T-helper 2 cell treated with Interferon-gamma antibody and Interleukin-4, amounts not matched to agents 5 μg/mL and 100 μg/mL, for 36 hours (primary cell): Measurements from ENCODE around the gene APAF1.
"Not testable (repeated sequence)": the region's sequence is repeated elsewhere in the genome, so short reads cannot be mapped to it uniquely, and the experiment has no call there.

Source experiments
- DNase-seq: peaks from one replicate; pipeline ENCODE4 v3.0.0; 2021; ENCODE audit warnings: low spot score
- H3K27ac Mint-ChIP-seq: one replicate; pipeline ENCODE4 v1.8.0; 2021; ENCODE audit warnings: mild to moderate bottlenecking, mixed read lengths
- H3K27me3 Mint-ChIP-seq: one replicate; pipeline ENCODE4 v1.8.0; 2021; ENCODE audit warnings: low read depth, mixed read lengths
- H3K36me3 Mint-ChIP-seq: one replicate; pipeline ENCODE4 v1.8.0; 2021; ENCODE audit warnings: low read depth, mixed read lengths
- H3K4me1 Mint-ChIP-seq: one replicate; pipeline ENCODE4 v1.8.0; 2021; ENCODE audit warnings: low read depth, mixed read lengths
- H3K4me3 Mint-ChIP-seq: one replicate; pipeline ENCODE4 v1.8.0; 2022; ENCODE audit warnings: mild to moderate bottlenecking, moderate library complexity, mixed read lengths
- H3K9me3 Mint-ChIP-seq: one replicate; pipeline ENCODE4 v1.8.0; 2021; ENCODE audit warnings: mixed read lengths

APAF1 gene

DNA sequence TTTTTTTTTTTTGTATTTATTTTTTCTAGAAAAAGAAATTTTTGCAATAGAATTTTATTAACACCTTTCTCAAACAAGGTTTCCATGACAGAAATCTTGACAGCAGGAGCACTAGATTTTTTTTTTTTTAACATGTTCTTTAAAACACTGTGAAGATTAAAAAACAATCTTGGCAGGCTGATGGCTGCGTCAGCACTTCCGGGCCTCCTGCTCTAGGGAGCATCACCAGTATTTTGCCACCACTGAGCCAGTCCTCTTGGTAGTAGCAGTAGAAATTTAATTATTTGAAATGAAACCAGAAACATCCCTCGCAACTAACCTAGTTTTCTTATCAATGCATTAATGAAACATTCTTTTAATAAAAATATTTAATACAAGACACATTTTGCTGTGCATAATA is 99.6 kb downstream of the APAF1 start:
- Mint-ChIP-seq H3K27ac (no peak overlapping the region), H3K9me3 (no peaks in the 10 kb centered on the region), H3K36me3 (no peaks in the 10 kb centered on the region), H3K4me3 (no peak overlapping the region), H3K27me3 (peaks cover 11% of the 10 kb centered on the region), H3K4me1 (peaks cover 38% of the 10 kb centered on the region)
- DNase-seq, result no peak

- Mint-ChIP-seq H3K27me3 (peaks cover 11% of the 10 kb centered on the region), H3K4me1 (peaks cover 34% of the 10 kb centered on the region), H3K27ac (peak overlapping the region; percentile 57), H3K9me3 (no peaks in the 10 kb centered on the region), H3K36me3 (no peaks in the 10 kb centered on the region), H3K4me3 (peak overlapping the region; percentile 73)
- DNase-seq, result peak; percentile 45
These were observed 100.7 kb downstream of the APAF1 start for GRCh38 chr12:98745578-98746391.

- no peaks in the 10 kb centered on the region for H3K36me3 Mint-ChIP-seq
- H3K4me1 Mint-ChIP-seq, result peaks cover 19% of the 10 kb centered on the region
- peaks cover 11% of the 10 kb centered on the region for H3K27me3 Mint-ChIP-seq
- H3K4me3 Mint-ChIP-seq, result no peak overlapping the region
- no peak for DNase-seq
- no peak overlapping the region for H3K27ac Mint-ChIP-seq
- no peaks in the 10 kb centered on the region for H3K9me3 Mint-ChIP-seq
These were observed 103.4 kb downstream of the APAF1 start for GRCh38 chr12:98748463-98748862.

GRCh38 chr12:98750511-98750910 is 105.4 kb downstream of the APAF1 start:
- H3K36me3 Mint-ChIP-seq, result no peaks in the 10 kb centered on the region
- H3K4me1 Mint-ChIP-seq, result peaks cover 27% of the 10 kb centered on the region
- no peaks in the 10 kb centered on the region for H3K9me3 Mint-ChIP-seq
- no peak overlapping the region for H3K27ac Mint-ChIP-seq
- H3K27me3 Mint-ChIP-seq, result peaks cover 11% of the 10 kb centered on the region
- no peak overlapping the region for H3K4me3 Mint-ChIP-seq
- no peak for DNase-seq

DNA sequence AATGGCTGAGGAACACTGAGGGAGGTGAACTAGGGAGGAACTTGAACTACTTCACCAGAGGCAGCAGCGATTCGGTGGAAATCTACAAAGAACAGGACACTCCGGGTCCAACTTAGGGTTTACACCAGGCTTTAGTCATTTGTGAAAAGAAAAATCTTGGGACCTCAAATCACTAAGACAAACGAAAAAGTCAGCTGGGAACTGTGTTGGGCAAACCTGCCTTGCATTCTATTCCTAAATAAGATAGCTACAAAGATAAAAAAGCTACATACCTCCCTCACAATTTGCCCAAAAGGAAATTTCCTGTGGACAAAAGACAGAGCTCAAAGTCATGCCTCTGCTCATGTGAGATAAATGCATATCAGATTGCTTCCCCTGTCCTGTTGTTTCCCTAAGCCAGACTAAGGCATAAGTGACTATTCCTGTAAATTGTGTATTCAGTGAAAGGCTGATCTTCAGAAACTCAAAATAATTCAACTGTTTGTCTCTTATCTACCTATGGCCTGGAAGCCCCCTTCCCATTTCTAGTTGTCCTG is 106.6 kb downstream of the APAF1 start:
- no peak for DNase-seq
- Mint-ChIP-seq H3K4me3 (no peak overlapping the region), H3K4me1 (peaks cover 20% of the 10 kb centered on the region), H3K27ac (no peak overlapping the region), H3K9me3 (no peaks in the 10 kb centered on the region), H3K36me3 (no peaks in the 10 kb centered on the region), H3K27me3 (peaks cover 6% of the 10 kb centered on the region)

GRCh38 chr12:98752726-98753125 is 107.6 kb downstream of the APAF1 start:
- H3K9me3 Mint-ChIP-seq, result no peaks in the 10 kb centered on the region
- no peak overlapping the region for H3K4me3 Mint-ChIP-seq
- no peaks in the 10 kb centered on the region for H3K27me3 Mint-ChIP-seq
- H3K27ac Mint-ChIP-seq, result no peak overlapping the region
- H3K4me1 Mint-ChIP-seq, result peaks cover 18% of the 10 kb centered on the region
- H3K36me3 Mint-ChIP-seq, result no peaks in the 10 kb centered on the region
- no peak for DNase-seq

GRCh38 chr12:98754095-98754494 is 109.0 kb downstream of the APAF1 start:
- peak overlapping the region; percentile 56 for H3K27ac Mint-ChIP-seq
- peak; percentile 52 for DNase-seq
- peak overlapping the region; percentile 14 for H3K4me3 Mint-ChIP-seq
- H3K9me3 Mint-ChIP-seq, result no peaks in the 10 kb centered on the region
- no peaks in the 10 kb centered on the region for H3K36me3 Mint-ChIP-seq
- peaks cover 18% of the 10 kb centered on the region for H3K4me1 Mint-ChIP-seq
- no peaks in the 10 kb centered on the region for H3K27me3 Mint-ChIP-seq

DNA sequence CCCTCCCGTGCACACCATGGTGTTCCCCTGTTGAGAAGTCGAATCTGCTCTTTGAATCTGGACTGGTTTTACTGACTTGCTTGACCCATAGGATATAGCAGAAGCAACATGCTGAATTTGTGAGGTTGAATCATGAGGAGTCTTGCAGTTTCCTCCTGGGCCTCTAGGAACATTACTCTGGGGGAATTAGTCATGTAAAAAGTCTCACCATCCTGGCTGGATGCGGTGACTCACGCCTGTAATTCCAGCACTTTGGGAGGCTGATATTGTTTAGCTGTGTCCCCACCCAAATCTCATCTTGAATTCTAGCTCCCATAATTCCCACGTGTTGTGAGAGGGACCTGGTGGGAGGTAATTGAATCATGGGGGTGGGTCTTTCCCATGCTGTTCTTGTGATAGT is 110.8 kb downstream of the APAF1 start:
- not testable (repeated sequence) for H3K27ac Mint-ChIP-seq

DNA sequence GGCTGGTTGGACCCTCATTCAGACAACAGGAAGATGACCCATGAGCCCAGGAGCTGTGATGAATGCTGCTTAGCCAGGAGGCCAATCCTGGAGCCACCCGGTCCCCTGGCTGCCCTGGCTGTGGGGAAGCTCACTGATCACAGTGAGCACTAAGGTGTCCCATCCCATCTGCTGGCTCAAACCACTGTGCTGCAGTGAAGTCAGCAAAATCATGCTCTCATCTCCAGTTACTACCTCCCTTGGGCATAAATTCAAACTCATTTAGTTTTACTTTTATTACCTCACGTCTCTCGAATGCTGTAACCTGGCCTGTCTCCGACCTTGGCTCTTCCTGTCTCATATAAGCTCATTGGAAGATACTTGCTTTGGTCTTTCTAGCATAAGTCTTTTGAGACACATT is 112.4 kb downstream of the APAF1 start:
- no peak overlapping the region for H3K27ac Mint-ChIP-seq
- no peaks in the 10 kb centered on the region for H3K27me3 Mint-ChIP-seq
- no peaks in the 10 kb centered on the region for H3K36me3 Mint-ChIP-seq
- no peaks in the 10 kb centered on the region for H3K9me3 Mint-ChIP-seq
- peaks cover 18% of the 10 kb centered on the region for H3K4me1 Mint-ChIP-seq
- H3K4me3 Mint-ChIP-seq, result no peak overlapping the region
- DNase-seq, result no peak

More for the DNA sequence above, 110.8 kb downstream of the APAF1 start:
- not testable (repeated sequence) for H3K9me3 Mint-ChIP-seq, H3K36me3 Mint-ChIP-seq, H3K27me3 Mint-ChIP-seq, DNase-seq, H3K4me3 Mint-ChIP-seq
- H3K4me1 Mint-ChIP-seq, result peaks cover 18% of the 10 kb centered on the region

GRCh38 chr12:98758331-98758730 is 113.2 kb downstream of the APAF1 start:
- Mint-ChIP-seq H3K27ac (no peak overlapping the region), H3K4me3 (no peak overlapping the region), H3K4me1 (peaks cover 15% of the 10 kb centered on the region), H3K36me3 (no peaks in the 10 kb centered on the region), H3K27me3 (no peaks in the 10 kb centered on the region), H3K9me3 (no peaks in the 10 kb centered on the region)
- DNase-seq, result no peak

GRCh38 chr12:98763656-98764055 is 118.6 kb downstream of the APAF1 start:
- no peak overlapping the region for H3K4me3 Mint-ChIP-seq
- no peaks in the 10 kb centered on the region for H3K9me3 Mint-ChIP-seq
- H3K36me3 Mint-ChIP-seq, result no peaks in the 10 kb centered on the region
- H3K4me1 Mint-ChIP-seq, result no peaks in the 10 kb centered on the region
- no peaks in the 10 kb centered on the region for H3K27me3 Mint-ChIP-seq
- DNase-seq, result no peak
- no peak overlapping the region for H3K27ac Mint-ChIP-seq

- Mint-ChIP-seq H3K9me3 (no peaks in the 10 kb centered on the region), H3K27me3 (no peaks in the 10 kb centered on the region), H3K4me1 (no peaks in the 10 kb centered on the region), H3K27ac (no peak overlapping the region), H3K4me3 (no peak overlapping the region), H3K36me3 (no peaks in the 10 kb centered on the region)
- DNase-seq, result no peak
These were observed 122.2 kb downstream of the APAF1 start for GRCh38 chr12:98767248-98767647.

DNA sequence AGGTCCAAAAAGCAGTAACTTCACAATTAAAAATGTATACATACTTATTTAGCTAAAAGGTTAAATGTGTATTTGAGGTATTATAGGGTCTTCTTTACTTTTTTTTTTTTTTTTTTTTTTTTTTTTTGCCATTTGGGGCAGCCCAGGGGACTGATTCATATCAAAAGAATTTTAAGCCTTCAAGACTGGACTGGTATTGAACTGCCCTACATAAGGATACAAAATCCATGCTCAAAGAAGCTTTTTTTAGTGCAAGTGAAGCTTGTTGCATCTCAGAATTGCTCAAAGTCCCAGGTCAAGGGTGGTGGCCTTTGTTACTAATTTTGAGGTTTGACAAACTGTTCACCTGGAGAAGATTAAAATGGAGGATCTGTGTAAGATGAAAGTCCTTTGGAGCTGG is 124.0 kb downstream of the APAF1 start:
- no peaks in the 10 kb centered on the region for H3K9me3 Mint-ChIP-seq
- no peaks in the 10 kb centered on the region for H3K36me3 Mint-ChIP-seq
- peaks cover 4% of the 10 kb centered on the region for H3K4me1 Mint-ChIP-seq
- no peaks in the 10 kb centered on the region for H3K27me3 Mint-ChIP-seq
- DNase-seq, result no peak
- no peak overlapping the region for H3K4me3 Mint-ChIP-seq
- H3K27ac Mint-ChIP-seq, result no peak overlapping the region

- Mint-ChIP-seq H3K36me3 (no peaks in the 10 kb centered on the region), H3K4me3 (no peak overlapping the region), H3K27me3 (no peaks in the 10 kb centered on the region), H3K4me1 (peaks cover 4% of the 10 kb centered on the region), H3K27ac (no peak overlapping the region), H3K9me3 (no peaks in the 10 kb centered on the region)
- DNase-seq, result no peak
These were observed 125.1 kb downstream of the APAF1 start for GRCh38 chr12:98770230-98770629.
